GM10847 (cell line): ENCODE measurements around the gene CHD8.

Source experiments
- POLR2A ChIP-seq: IDR thresholded peaks from 2 replicates; pipeline ENCODE4 v1.6.1; 2011; ENCODE audit not compliant: insufficient read length; ENCODE audit errors: extremely low read depth

Gene CHD8

GRCh38 chr14:21405097-21405496, 50.8 kb downstream of the CHD8 start:
- TF ChIP-seq POLR2A: no peak

- TF ChIP-seq POLR2A: no peak
Measured at GRCh38 chr14:21399311-21399870, 56.5 kb downstream of the CHD8 start.

- TF ChIP-seq POLR2A: no peak
Measured at GRCh38 chr14:21398901-21399300, 57.0 kb downstream of the CHD8 start.

DNA sequence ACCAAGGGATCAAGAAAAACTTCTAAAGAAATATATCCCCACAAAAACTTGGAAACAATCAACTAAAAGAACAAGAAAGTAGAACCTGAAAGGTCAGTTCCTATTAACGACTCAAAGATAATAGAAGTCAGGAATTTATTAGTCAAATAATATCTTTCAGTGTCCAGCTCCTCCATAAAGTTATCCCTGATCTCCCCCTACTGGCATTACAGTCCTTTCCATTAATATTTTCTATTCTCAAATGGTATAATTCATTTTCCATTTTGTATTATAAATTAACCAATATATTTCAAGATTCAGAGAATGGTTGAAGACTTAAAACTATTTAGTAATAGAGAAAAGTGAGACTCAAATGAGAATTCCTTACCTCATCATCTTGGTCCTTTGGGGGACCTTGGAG, 60.5 kb downstream of the CHD8 start:
- TF ChIP-seq POLR2A: no peak

GRCh38 chr14:21385188-21385904, 70.6 kb downstream of the CHD8 start:
- TF ChIP-seq POLR2A: no peak

GRCh38 chr14:21384494-21384851, 71.5 kb downstream of the CHD8 start:
- no peak for TF ChIP-seq POLR2A

- peak; percentile 66 for TF ChIP-seq POLR2A
Measured at GRCh38 chr14:21383848-21384493, 72.0 kb downstream of the CHD8 start, which contains the start of gene SUPT16H. TSS of gene SUPT16H (minus strand) at chr14:21384019. CDS start at chr14:21383927, 92 bp downstream.

DNA sequence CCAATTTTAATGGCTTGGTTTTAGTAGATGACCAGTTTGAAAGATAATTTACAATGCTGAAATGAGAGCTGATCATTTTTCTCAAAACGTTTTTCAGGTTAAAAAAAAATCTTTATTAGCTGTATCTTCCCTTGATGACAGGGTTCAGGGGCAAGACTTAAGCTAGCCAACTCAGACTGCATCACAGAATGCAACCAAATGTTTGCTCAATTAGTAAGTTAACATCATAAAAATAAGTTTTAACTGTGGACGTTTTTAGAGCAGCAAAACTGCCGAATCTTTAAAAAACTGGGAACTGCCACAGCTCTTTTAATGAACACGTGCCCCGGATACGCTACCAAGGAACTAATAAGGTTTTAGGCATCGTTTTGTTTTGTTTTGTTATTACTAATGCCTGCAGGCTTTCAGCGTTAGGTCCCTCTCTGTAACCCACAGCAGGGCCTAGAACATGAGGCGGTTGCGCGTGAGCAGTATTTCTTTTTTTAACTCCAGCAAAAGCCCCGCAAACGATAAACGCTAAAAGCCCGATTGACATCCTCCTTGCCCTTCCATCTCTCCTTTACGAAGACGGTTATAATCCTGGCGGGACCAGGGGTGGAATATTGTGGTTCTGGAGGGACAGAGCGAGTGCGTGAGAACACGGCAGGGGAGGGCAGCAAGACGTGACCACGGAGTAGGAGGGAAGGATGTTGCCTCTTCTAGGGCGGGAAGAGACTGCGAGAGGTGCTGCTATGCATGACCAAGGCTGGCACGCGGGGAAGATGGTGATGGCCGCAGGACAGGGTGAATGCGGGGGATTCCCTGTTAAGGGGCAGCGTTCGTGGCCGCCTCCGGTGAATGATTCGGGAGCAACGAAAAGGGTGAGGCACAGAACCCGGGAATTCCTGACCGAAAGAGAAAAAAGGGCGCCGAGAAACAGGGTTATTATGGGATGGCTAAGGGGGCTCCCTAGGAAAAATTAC, 72.8 kb downstream of the CHD8 start:
- no peak for TF ChIP-seq POLR2A

DNA sequence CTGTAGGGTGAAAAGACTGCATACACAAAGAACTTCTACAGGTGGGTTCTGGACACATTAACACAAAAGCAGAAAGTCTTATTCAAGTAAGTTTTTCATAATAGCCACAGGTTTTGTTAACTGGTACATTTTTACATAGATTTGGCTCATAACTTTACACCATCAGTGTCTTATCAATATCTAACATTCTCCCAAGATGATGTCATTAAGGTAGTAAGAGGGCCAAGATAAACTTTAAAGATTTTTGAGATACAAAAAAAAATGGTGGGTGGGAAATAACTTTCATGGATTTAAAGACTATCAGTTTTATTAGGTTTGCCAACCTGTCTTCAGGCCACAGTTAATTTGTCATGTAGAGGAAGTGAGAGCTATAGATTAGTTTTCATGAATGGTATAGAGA, 73.8 kb downstream of the CHD8 start:
- no peak for TF ChIP-seq POLR2A

GRCh38 chr14:21379338-21379737, 76.6 kb downstream of the CHD8 start:
- no peak for TF ChIP-seq POLR2A

DNA sequence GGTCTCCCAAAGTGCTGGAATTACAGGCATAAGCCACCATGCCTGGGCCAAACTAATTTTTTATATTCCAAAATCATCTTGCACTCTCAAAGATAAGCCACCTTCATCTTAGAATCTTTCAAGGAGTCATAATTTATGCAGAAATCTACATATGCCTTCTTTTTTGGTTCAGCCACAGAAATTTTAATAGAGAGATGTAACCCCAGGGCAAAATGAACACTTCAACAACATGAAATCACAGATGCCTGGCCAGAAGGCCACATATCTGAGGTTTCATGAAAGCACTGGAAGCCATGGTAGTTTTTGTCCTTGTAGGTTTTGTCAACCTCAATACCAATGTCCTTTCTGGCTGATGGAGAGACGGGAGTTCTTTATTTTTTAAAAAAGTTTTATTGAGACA, 81.9 kb downstream of the CHD8 start:
- no peak for TF ChIP-seq POLR2A

DNA sequence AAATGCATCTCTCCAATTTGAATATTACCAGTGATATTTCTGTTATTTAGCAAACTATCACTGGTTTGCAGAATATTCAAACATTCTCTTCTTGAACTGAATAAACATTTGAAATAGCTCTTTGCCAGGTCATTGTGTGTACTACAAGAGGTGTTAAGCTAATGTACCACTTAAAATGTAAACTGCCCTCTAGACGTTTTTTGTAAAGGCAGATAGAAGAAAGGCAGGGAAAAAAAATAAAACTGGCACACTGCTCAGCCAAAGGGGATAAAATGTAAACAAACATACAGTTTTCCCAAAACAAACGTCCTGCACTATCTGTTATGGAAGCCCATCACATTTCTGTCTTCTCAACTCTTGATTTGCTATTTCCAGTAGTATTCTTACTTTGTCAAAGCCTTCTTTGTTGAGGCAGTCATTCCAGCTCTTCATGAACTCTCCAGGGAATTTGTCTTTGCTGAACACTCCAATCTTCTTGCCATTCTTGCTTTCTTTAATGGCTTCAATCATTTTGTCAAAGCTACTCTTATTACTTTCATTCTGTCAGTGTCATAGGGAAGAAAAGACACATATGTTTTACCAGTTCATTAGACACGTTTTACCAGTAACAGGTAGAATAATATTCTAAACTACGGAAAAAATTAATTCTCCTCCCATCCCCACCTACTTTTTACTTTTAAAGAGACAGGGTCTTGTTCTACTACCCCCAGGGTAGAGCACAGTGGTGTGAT, 85.8 kb downstream of the CHD8 start:
- no peak for TF ChIP-seq POLR2A

GRCh38 chr14:21367582-21368144, 88.3 kb downstream of the CHD8 start:
- no peak for TF ChIP-seq POLR2A

DNA sequence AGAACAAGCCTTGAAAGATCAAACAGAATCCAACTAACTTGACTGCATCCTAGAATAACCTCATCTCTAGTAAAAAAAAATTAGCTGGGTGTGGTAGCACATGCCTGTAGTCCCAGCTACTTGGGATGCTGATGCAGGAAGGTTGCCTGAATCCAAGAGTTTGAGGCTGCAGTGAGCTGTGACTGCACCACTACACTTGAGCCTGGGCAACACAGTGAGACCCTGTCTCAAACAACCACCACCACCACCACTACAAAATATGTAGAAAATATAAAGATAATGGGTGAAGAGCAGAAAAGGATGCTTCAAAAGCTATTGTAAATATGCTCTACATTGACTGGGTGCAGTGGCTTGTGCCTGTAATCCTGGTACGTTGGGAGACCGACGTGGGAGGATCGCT, 99.4 kb downstream of the CHD8 start:
- no peak for TF ChIP-seq POLR2A

DNA sequence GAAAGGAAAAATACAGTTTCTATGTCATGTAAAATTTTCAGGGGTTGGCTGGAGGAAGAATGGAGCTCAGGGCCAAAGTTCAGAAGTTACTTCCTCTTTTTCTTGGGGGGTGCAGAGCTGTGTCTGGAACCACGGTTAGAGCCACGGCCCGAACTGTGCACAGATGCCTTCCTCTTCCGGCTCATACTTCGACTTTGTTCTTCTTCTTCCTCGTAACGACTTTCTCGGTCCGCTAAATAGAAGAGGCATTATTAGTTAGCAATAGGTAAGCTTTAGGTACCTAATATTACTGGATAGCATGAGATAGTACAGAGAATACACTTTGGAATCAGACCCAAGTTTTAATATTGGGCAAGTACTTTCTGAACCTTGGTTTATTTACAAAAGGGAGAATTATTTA, 103.3 kb downstream of the CHD8 start:
- TF ChIP-seq POLR2A: no peak

DNA sequence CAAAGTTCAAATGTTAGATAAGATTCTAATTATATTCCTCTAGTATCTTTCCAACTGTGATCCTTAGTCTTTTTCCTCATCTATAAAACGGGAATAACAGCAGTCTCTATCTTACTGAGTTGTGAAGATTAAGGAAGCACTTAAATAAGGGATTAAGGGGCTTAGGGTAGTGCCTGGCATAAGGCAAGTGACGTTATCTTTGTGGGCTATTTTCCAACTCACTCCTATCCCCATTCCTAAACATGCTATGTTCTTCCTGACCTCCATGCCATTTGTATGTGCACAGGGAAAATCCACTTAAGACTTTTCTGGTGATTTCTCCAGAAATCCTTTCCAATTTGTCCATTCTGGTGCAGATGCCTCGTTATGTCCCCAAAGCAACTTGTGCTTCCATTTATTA, 105.4 kb downstream of the CHD8 start:
- TF ChIP-seq POLR2A: no peak
